Measurements from ENCODE around the gene DCAF7.

Gene DCAF7

GRCh38 chr17:63610854-63611253, 60.6 kb downstream of the DCAF7 start:
- DNase-seq (ENCODE audit: extremely low spot score), result no peak
- POLR2A ChIA-PET, result interaction anchor here (1.6 to 2.9 kb wide), 2 partner anchors 11 to 81 kb away, joined by 3 to 19 read pairs; partner anchors contain the start of gene MAP3K3
- CTCF ChIA-PET, result interaction anchor here (0.7 to 2.0 kb wide), 4 partner anchors 13 to 183 kb away, joined by 3 to 12 read pairs (median 5); no protein-coding TSS in a partner anchor
- no peak for TF ChIP-seq HDGF (IDR thresholded peaks at IDR 0.05; ENCODE audit: borderline replicate concordance)
- TF ChIP-seq FOXK2 (IDR thresholded peaks at IDR 0.05), result no peak
- no peak for TF ChIP-seq ZNF384 (IDR thresholded peaks at IDR 0.05)
- no peak for TF ChIP-seq FOXM1 (IDR thresholded peaks at IDR 0.05; ENCODE audit: borderline replicate concordance)
- TF ChIP-seq SP1 (IDR thresholded peaks at IDR 0.05), result no peak
- TF ChIP-seq ELF4 (IDR thresholded peaks at IDR 0.05), result no peak
- no peak for TF ChIP-seq LEF1 (IDR thresholded peaks at IDR 0.05; ENCODE audit: borderline replicate concordance)
- TF ChIP-seq BHLHE40 (IDR thresholded peaks at IDR 0.05; ENCODE audit: borderline replicate concordance), result no peak
- TF ChIP-seq SUZ12 (IDR thresholded peaks at IDR 0.05), result no peak
- no peak for TF ChIP-seq CTBP1 (IDR thresholded peaks at IDR 0.05; ENCODE audit: borderline replicate concordance)
- TF ChIP-seq FOXA1 (IDR thresholded peaks at IDR 0.05), result no peak

- ChIA-PET CTCF (interaction anchor here (0.6 to 2.3 kb wide), 15 partner anchors 8 to 911 kb away, joined by 3 to 25 read pairs (median 6); partner anchors contain the start of genes DCAF7, MAP3K3 and TACO1), POLR2A (interaction anchor here (1.3 to 2.9 kb wide), 5 partner anchors 9 to 163 kb away, joined by 3 to 19 read pairs (median 4); partner anchors contain the start of genes CCDC47, DDX42, MAP3K3 and TACO1)
- TF ChIP-seq PKNOX1 (IDR thresholded peaks at IDR 0.05), result no peak
- no peak for TF ChIP-seq SUZ12 (IDR thresholded peaks at IDR 0.05)
- TF ChIP-seq TARDBP (IDR thresholded peaks at IDR 0.05), result no peak
- no peak for TF ChIP-seq ZNF384 (IDR thresholded peaks at IDR 0.05)
- no peak for TF ChIP-seq HDGF (IDR thresholded peaks at IDR 0.05; ENCODE audit: borderline replicate concordance)
- no peak for DNase-seq (ENCODE audit: extremely low spot score)
Observed at GRCh38 chr17:63611354-63611753, 61.1 kb downstream of the DCAF7 start.

- CTCF ChIA-PET, result interaction anchor here (0.7 kb wide), 1 partner anchor 135 kb away, joined by 3 read pairs; no protein-coding TSS in a partner anchor
- TF ChIP-seq ARNT (IDR thresholded peaks at IDR 0.05) (no peak), FOXM1 (IDR thresholded peaks at IDR 0.05; ENCODE audit: borderline replicate concordance) (no peak), CTBP1 (IDR thresholded peaks at IDR 0.05; ENCODE audit: borderline replicate concordance) (no peak), NFRKB (IDR thresholded peaks at IDR 0.05) (no peak), SP1 (IDR thresholded peaks at IDR 0.05) (no peak), SUZ12 (IDR thresholded peaks at IDR 0.05) (no peak), TARDBP (IDR thresholded peaks at IDR 0.05) (no peak), L3MBTL2 (conservative IDR thresholded peaks at IDR 0.05) (no peak)
- no peak for DNase-seq (ENCODE audit: extremely low spot score)
- POLR2A ChIA-PET, result interaction anchor here (2.9 kb wide), 1 partner anchor 8 kb away, joined by 19 read pairs; the partner anchor contains the start of gene MAP3K3
Observed at GRCh38 chr17:63613663-63614062, 63.4 kb downstream of the DCAF7 start.

- ChIA-PET CTCF (interaction anchor here (1.0 to 1.2 kb wide), 2 partner anchors 9 to 13 kb away, joined by 3 to 18 read pairs; no protein-coding TSS in a partner anchor), POLR2A (interaction anchor here (0.6 to 1.6 kb wide), 16 partner anchors 9 to 124 kb away, joined by 3 to 19 read pairs (median 4); partner anchors contain the start of gene TACO1)
- DNase-seq (ENCODE audit: extremely low spot score), result no peak
- peak; percentile 40 for TF ChIP-seq L3MBTL2 (conservative IDR thresholded peaks at IDR 0.05)
- no peak for TF ChIP-seq FOXM1 (IDR thresholded peaks at IDR 0.05; ENCODE audit: borderline replicate concordance)
- no peak for TF ChIP-seq TARDBP (IDR thresholded peaks at IDR 0.05)
- TF ChIP-seq FOXK2 (IDR thresholded peaks at IDR 0.05), result no peak
Observed at GRCh38 chr17:63621229-63621683, 71.0 kb downstream of the DCAF7 start.

- no peak for TF ChIP-seq FOXK2 (IDR thresholded peaks at IDR 0.05)
- TF ChIP-seq HDGF (IDR thresholded peaks at IDR 0.05; ENCODE audit: borderline replicate concordance), result peak; percentile 97; the same call in 1 of the 2 replicates
- TF ChIP-seq CTBP1 (IDR thresholded peaks at IDR 0.05; ENCODE audit: borderline replicate concordance), result 0 out of 2 replicates have a peak, but pooled peaks have one; percentile 33
- peak; percentile 100 for TF ChIP-seq PKNOX1 (IDR thresholded peaks at IDR 0.05)
- TF ChIP-seq ELF4 (IDR thresholded peaks at IDR 0.05), result no peak; the same call in 1 of the 2 replicates
- ChIA-PET POLR2A (interaction anchor here (0.5 to 1.6 kb wide), 37 partner anchors 9 to 240 kb away, joined by 3 to 19 read pairs (median 3); partner anchors contain the start of genes CCDC47 and TACO1), CTCF (interaction anchor here (0.8 to 1.2 kb wide), 5 partner anchors 10 to 143 kb away, joined by 3 to 18 read pairs (median 4); partner anchors contain the start of gene TACO1)
- peak; percentile 99 for DNase-seq (ENCODE audit: extremely low spot score)
Observed at GRCh38 chr17:63621684-63622573, 71.7 kb downstream of the DCAF7 start, which contains the start of gene MAP3K3. Gene MAP3K3, plus strand, starts transcription at chr17:63622417. Its CDS starts 343 bp downstream, at chr17:63622760.

GRCh38 chr17:63622574-63623390, 72.5 kb downstream of the DCAF7 start:
- POLR2A ChIA-PET, result interaction anchor here (0.5 to 1.6 kb wide), 18 partner anchors 11 to 241 kb away, joined by 3 to 19 read pairs (median 3); partner anchors contain the start of genes CCDC47 and TACO1
- TF ChIP-seq FOXM1 (IDR thresholded peaks at IDR 0.05; ENCODE audit: borderline replicate concordance) (0 out of 2 replicates have a peak, but pooled peaks have one; percentile 36), L3MBTL2 (conservative IDR thresholded peaks at IDR 0.05) (no peak), ARNT (IDR thresholded peaks at IDR 0.05) (no peak), ZNF384 (IDR thresholded peaks at IDR 0.05) (no peak)
- DNase-seq (ENCODE audit: extremely low spot score), result peak; percentile 69
- CTCF ChIA-PET, result interaction anchor here (0.5 to 2.4 kb wide), 5 partner anchors 10 to 376 kb away, joined by 3 to 18 read pairs (median 4); partner anchors contain the start of gene TACO1
